Iris pigment epithelial cell (primary cell): Measurements from ENCODE around the gene UPP1.
"Not testable (repeated sequence)": the region's sequence is repeated elsewhere in the genome, so short reads cannot be mapped to it uniquely, and the experiment has no call there.

Source experiments
- DNase-seq: peaks from one replicate; pipeline ENCODE4 v3.0.0-alpha.2; 2011; ENCODE audit warnings: low read depth

UPP1 gene

DNA sequence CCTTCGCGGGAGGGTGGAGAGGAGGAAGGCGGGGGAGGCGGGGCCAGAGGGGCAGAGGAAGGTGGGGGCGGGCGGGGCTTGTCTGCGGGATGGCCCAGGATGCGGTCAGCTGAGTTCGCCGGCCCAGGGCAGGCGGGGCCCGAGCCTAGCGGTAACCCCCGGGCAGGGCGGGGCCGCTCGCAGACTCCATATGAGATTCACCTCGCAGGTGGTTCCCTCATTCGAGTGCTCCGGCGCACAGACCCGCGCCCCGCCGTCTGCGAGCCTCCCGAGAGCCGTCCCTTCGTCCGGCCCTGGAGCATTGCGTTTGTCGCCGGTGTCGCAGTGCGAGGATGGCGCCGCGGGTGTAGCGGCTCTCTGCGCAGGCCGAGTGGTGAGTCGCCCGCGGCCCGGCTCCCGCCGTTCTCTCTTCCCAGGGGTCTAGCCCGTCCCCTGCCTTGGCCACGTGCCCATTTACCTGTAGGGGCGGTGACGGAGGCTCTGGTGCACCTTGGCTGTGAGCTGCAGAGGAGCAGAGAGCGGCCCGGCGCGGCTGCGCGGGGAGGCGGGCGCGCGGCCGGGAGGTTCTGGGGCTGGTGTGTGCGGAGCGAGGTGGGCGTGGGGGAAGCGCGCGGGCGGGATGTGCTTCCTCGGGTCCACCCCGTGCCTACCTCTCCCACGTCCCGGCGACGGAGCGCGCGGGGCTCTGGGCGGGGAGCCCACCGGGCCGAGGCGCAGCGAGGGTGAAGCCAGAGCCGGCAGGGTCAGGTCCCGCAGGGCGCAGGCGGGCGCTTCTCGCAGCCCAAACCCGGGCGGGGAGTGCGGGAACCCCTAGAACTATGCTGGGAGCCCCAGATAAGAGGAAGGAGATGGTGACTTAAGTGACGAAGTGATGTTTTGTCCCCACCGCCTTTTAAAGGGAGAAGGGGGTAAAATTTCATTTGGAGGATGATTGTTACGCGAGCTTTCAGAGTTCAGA, at the start of gene UPP1:
TSS of gene UPP1 (plus strand) at position 220 of the 958 bp plus-strand sequence. CDS start 5,519 bp downstream, outside the sequence.
- DNase-seq = peak; percentile 34

DNA sequence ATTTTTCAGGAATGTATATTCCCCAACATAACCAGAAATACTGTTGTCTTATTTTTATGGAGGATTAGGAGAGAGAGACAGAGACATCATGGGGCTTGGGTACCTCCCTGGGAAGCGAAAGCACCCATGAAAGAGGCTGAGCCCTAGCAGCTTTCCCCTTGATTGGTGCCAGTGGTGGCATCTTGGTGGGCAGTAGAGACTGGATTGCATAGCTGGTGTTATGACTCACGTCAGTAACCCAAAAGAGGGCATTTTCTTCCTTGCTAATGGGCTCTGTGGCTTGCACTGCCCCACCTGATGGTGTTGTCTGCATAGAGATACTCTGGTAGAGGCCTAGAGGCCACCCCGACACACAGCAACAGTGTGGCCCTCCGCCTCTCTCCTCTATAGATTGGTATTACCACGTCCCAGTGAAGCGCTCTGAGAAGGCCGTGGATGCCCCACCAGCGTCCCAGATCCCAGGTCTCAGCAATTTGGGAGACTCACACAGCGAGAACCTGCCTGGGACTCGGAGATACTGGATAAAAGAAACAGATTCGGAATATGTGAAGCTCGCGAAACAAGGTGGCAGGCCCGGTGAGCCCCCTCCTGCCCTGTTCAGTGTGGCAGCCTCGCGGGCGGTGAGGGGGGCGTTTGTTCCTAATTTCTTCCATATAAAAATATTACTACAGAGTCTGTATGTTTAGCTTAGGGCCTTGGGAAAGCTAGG, 48.0 kb upstream of the UPP1 start:
- no peak for DNase-seq

- peak; percentile 55 for DNase-seq
Observed at GRCh38 chr7:48041653-48041970, 47.5 kb upstream of the UPP1 start.

DNA sequence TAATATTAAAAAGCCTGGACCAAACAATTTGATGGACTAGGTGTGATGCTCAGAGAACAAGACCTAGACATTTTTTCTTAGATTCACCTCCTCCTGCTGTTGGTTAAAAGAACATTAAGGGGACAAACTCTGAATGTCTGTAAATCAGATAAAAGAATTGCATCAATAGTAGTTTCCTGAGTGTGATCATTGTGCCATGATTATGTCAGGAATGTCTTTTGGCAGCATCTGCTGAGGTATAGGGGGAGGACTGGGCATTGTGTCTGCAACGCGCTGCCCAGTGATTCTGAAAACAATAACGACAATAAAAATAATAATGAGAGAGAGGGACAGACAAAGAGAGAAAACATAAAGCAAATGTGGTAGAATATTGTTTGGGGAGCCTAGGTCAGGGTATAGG, 46.8 kb upstream of the UPP1 start:
- peak; percentile 34 for DNase-seq

- no peak for DNase-seq
Observed at GRCh38 chr7:48042636-48043035, 46.4 kb upstream of the UPP1 start.

- DNase-seq = no peak
Observed at GRCh38 chr7:48045195-48045765, 43.8 kb upstream of the UPP1 start.

DNA sequence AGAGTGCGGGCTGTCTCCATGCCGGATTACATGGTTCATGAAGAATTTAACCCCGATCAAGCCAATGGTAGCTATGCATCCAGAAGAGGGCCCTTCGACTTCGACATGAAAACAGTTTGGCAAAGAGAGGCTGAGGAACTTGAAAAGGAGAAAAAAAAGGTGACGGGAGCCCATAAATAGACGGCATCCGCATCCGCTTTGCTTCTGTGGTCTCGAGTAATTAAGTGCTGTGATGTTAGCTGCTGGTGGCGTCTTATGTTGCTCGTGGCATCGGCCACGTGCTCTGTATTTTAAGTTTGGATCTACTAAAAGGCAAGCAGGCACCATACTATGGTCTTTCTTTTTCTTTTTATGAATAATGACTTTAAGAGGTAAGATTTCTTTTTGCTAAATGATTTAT, 42.6 kb upstream of the UPP1 start:
- no peak for DNase-seq

- DNase-seq = no peak
Observed at GRCh38 chr7:48048113-48048512, 41.0 kb upstream of the UPP1 start.

DNA sequence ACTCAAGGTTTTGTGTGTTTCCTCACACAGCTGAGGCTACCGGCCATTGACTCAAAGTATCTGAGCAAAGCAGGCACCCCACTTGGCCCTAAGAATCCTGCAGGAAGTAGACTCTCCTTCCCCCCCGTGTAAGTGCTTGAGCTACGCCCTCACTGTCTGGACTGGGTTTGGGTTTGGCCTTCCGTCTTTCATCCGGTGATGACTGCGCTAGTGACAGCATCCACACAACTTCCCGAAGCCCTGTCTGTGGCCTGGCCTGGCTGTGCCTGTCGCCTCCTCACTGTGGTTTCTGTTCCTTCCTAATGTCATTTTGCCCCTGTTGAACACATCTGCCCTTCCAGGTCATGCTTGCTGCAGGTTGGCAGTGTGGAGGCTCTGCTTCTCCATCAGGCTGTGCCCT, 39.2 kb upstream of the UPP1 start:
- DNase-seq = no peak

DNA sequence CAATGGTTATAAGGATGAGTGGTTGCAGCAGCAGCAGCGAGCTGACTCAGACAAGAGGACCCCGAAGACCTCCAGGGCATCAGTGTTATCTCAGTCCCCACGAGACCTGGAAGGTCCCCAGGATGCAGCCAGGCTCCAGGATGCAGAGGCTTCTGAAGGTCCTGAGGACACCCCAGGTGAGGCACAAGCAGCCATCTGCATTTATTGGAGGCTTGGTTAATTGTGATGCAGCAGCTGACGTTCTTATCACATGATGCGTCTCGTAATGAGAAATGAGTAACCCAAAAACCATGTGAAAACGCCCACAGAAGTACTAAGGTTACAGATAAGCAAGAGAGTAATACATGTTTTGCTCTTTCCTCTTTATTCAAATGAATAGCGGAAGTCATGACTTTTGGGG, 36.3 kb upstream of the UPP1 start:
- peak; percentile 83 for DNase-seq

- no peak for DNase-seq
Observed at GRCh38 chr7:48053736-48054135, 35.3 kb upstream of the UPP1 start.

GRCh38 chr7:48058990-48059389, 30.1 kb upstream of the UPP1 start:
- no peak for DNase-seq

GRCh38 chr7:48059706-48060105, 29.4 kb upstream of the UPP1 start:
- DNase-seq = no peak

- no peak for DNase-seq
Observed at GRCh38 chr7:48063985-48064384, 25.1 kb upstream of the UPP1 start.

- DNase-seq = no peak
Observed at GRCh38 chr7:48067475-48067874, 21.6 kb upstream of the UPP1 start.

GRCh38 chr7:48074204-48074654, 14.8 kb upstream of the UPP1 start:
- peak; percentile 33 for DNase-seq

DNA sequence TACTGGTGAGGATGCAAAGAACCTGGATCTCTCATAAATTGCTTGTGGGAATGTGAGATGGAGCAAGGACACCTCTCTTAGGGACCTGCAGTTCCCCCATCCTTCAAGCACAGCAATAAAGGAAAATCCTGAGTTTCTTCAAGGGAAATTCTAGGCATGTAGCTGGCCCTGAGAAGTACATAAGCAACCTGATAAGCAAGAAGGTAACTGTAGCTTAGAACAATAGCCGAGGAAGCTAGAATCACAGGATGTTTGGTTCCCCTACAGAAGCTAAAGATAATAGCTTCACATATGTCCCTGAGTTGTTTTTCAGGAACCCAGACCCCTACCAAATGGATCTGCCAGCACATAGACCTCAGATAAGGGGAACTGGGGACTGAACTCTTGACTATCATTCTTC, 11.6 kb upstream of the UPP1 start:
- no peak for DNase-seq

- no peak for DNase-seq
Observed at GRCh38 chr7:48078470-48078869, 10.6 kb upstream of the UPP1 start.

GRCh38 chr7:48082378-48082777, 6.7 kb upstream of the UPP1 start:
- not testable (repeated sequence) for DNase-seq

GRCh38 chr7:48083114-48083830, 5.8 kb upstream of the UPP1 start:
- peak; percentile 42 for DNase-seq

- peak; percentile 99 for DNase-seq
Observed at GRCh38 chr7:48084727-48085432, 4.2 kb upstream of the UPP1 start.

DNA sequence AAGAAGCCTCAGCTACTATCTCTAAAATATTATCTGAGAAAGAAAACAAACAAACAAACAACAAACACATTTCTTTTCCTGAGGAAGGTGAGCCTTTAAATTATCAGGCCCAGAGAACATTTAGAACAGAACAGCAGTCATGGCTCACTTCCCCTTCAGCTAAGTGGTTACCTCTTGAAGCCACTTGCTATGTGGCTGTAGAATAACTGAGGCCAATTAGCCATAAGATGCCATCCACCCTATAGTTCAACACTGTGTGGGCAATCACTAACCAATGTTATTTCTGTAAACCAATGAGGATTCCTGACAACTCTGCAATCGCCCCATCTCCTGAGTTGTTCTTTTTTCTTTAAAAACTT, 3.7 kb upstream of the UPP1 start:
- no peak for DNase-seq
